PFSK-1 (cell line): ENCODE data around the gene PRPF40B.

Experiments used
- FOXP2 ChIP-seq: optimal IDR thresholded peaks from 2 replicates; pipeline ENCODE3; 2011; ENCODE audit warnings: borderline replicate concordance, control low read depth, inconsistent platforms; ENCODE audit not compliant: insufficient read depth; ENCODE audit errors: extremely low read length, extremely low read depth
- POLR2AphosphoS5 ChIP-seq: IDR thresholded peaks from 2 replicates; pipeline ENCODE4 v1.6.1; 2012; ENCODE audit warnings: low read depth, mild to moderate bottlenecking, control low read depth, low read length, moderate library complexity
- REST ChIP-seq, 2 experiments: IDR thresholded peaks; 2 replicates each; pipeline versions ENCODE4 v1.6.1 to v1.8.0; 2011 to 2012; ENCODE audit warnings: low read depth in 2 of 2, low read length in 2 of 2, control low read depth in 1 of 2, inconsistent platforms in 1 of 2, mild to moderate bottlenecking in 1 of 2, moderate library complexity in 1 of 2; ENCODE audit not compliant: insufficient read depth in 1 of 2
- SIN3A ChIP-seq: IDR thresholded peaks from 2 replicates; pipeline ENCODE4 v1.6.1; 2012; ENCODE audit warnings: mild to moderate bottlenecking, low read length, moderate library complexity, borderline replicate concordance; ENCODE audit not compliant: insufficient read depth
- TAF1 ChIP-seq: IDR thresholded peaks from 2 replicates; pipeline ENCODE4 v1.6.1; 2012; ENCODE audit warnings: low read length, control low read depth, borderline replicate concordance; ENCODE audit not compliant: insufficient read depth

- TF ChIP-seq SIN3A (no peak), REST (IDR thresholded peaks at IDR 0.05; ENCODE audit: insufficient read depth in 1 of 2, low read depth in 2 of 2, low read length in 2 of 2) (no peak), TAF1 (no peak), POLR2AphosphoS5 (no peak), FOXP2 (no peak)
These were observed 22.0 kb downstream of the PRPF40B start for GRCh38 chr12:49645146-49646039.
